ACHN (cell line): Measurements from ENCODE around the gene ARHGAP9.
"Not testable (repeated sequence)": the region's sequence is repeated elsewhere in the genome, so short reads cannot be mapped to it uniquely, and the experiment has no call there.

Source experiments
- DNase-seq: peaks from one replicate; pipeline ENCODE4 v3.0.0-alpha.2; 2015
- in situ Hi-C: cut with HindIII; loops from 2 replicates; pipeline ENCODE4 v1.10.0; 2017; ENCODE audit warnings: low sequenced_read_pairs, low pct_ligation_motif_present, low pct_unique_long_range_greater_than_20kb

ARHGAP9 gene

GRCh38 chr12:57452937-57453509 is 26.6 kb downstream of the ARHGAP9 start:
- in situ Hi-C loops = loop anchor here (25.0 kb wide), 1 partner anchor 166 kb away; no protein-coding TSS in a partner anchor
- peak; percentile 85 for DNase-seq

GRCh38 chr12:57452181-57452936 is 27.3 kb downstream of the ARHGAP9 start:
- in situ Hi-C loops = loop anchor here (25.0 kb wide), 1 partner anchor 165 kb away; no protein-coding TSS in a partner anchor

GRCh38 chr12:57451233-57451778 is 28.4 kb downstream of the ARHGAP9 start:
- in situ Hi-C loops = loop anchor here (25.0 kb wide), 1 partner anchor 164 kb away; no protein-coding TSS in a partner anchor
- DNase-seq = no peak

More at GRCh38 chr12:57452181-57452936, 27.3 kb downstream of the ARHGAP9 start:
- DNase-seq = no peak

- in situ Hi-C loops = loop anchor here (25.0 kb wide), 1 partner anchor 163 kb away; no protein-coding TSS in a partner anchor
- DNase-seq = no peak
Observed at GRCh38 chr12:57450057-57450456, 29.6 kb downstream of the ARHGAP9 start.

- in situ Hi-C loops = no loop called here
- no peak for DNase-seq
Observed at GRCh38 chr12:57449375-57449774, 30.3 kb downstream of the ARHGAP9 start.

GRCh38 chr12:57448669-57449068 is 31.0 kb downstream of the ARHGAP9 start:
- in situ Hi-C loops = no loop called here
- no peak for DNase-seq

- DNase-seq = no peak
- in situ Hi-C loops = no loop called here
Observed at GRCh38 chr12:57446292-57446960, 33.2 kb downstream of the ARHGAP9 start.

- in situ Hi-C loops = no loop called here
- DNase-seq = no peak
Observed at GRCh38 chr12:57444744-57445143, 34.9 kb downstream of the ARHGAP9 start.

GRCh38 chr12:57444337-57444736 is 35.3 kb downstream of the ARHGAP9 start:
- DNase-seq, in situ Hi-C loops: not testable (repeated sequence)

GRCh38 chr12:57441846-57442427 is 37.7 kb downstream of the ARHGAP9 start:
- no peak for DNase-seq
- in situ Hi-C loops = no loop called here

GRCh38 chr12:57441393-57441792 is 38.3 kb downstream of the ARHGAP9 start:
- in situ Hi-C loops, DNase-seq: not testable (repeated sequence)

GRCh38 chr12:57439762-57440266 is 39.9 kb downstream of the ARHGAP9 start:
- DNase-seq = no peak
- in situ Hi-C loops = no loop called here

GRCh38 chr12:57438400-57438799 is 41.3 kb downstream of the ARHGAP9 start:
- in situ Hi-C loops = no loop called here
- no peak for DNase-seq

GRCh38 chr12:57435293-57435692 is 44.4 kb downstream of the ARHGAP9 start:
- DNase-seq = no peak
- in situ Hi-C loops = no loop called here

- no peak for DNase-seq
- in situ Hi-C loops = no loop called here
Observed at GRCh38 chr12:57434517-57435223, 45.0 kb downstream of the ARHGAP9 start, which contains the start of gene INHBC. Gene INHBC (plus strand): TSS chr12:57434784. CDS start chr12:57434887, 103 bp downstream.

GRCh38 chr12:57433370-57433769 is 46.3 kb downstream of the ARHGAP9 start:
- in situ Hi-C loops = no loop called here
- no peak for DNase-seq

GRCh38 chr12:57431654-57432188 is 47.9 kb downstream of the ARHGAP9 start:
- DNase-seq = no peak
- in situ Hi-C loops = no loop called here
